Mesodermal cell (in vitro differentiated cells): Measurements from ENCODE around the gene OR6X1.

ENCODE experiments used
- H3K27ac ChIP-seq: 2 replicates; pipeline ENCODE4 v1.7.0; 2013; ENCODE audit warnings: mild to moderate bottlenecking, low read depth, low read length, moderate library complexity; ENCODE audit not compliant: severe bottlenecking
- H3K36me3 ChIP-seq: 2 replicates; pipeline ENCODE4 v1.7.1; 2013; ENCODE audit warnings: mild to moderate bottlenecking, low read length, moderate library complexity; ENCODE audit not compliant: control insufficient read depth, insufficient read depth
- H3K4me1 ChIP-seq: one replicate; pipeline ENCODE4 v1.7.1; 2013; ENCODE audit warnings: mild to moderate bottlenecking, low read length; ENCODE audit not compliant: insufficient read depth, control insufficient read depth, poor library complexity, severe bottlenecking
- H3K4me3 ChIP-seq: 2 replicates; pipeline ENCODE4 v1.7.0; 2013; ENCODE audit warnings: low read length, control low read depth, mild to moderate bottlenecking; ENCODE audit not compliant: insufficient read depth, poor library complexity, severe bottlenecking; ENCODE audit errors: extremely low read depth
- H3K9me3 ChIP-seq: 2 replicates; pipeline ENCODE4 v1.7.1; 2013; ENCODE audit warnings: mild to moderate bottlenecking, low read length, moderate library complexity; ENCODE audit not compliant: control insufficient read depth
- whole genome bisulfite sequencing, 2 experiments: methylation state at CpG; one replicate each; pipeline ENCODE4 v1.1.5; 2013; ENCODE audit warnings: missing lambda C conversion rate in 2 of 2; ENCODE audit not compliant: insufficient coverage in 2 of 2; 5-methylcytosine and 5-hydroxymethylcytosine counted together

The OR6X1 gene

DNA sequence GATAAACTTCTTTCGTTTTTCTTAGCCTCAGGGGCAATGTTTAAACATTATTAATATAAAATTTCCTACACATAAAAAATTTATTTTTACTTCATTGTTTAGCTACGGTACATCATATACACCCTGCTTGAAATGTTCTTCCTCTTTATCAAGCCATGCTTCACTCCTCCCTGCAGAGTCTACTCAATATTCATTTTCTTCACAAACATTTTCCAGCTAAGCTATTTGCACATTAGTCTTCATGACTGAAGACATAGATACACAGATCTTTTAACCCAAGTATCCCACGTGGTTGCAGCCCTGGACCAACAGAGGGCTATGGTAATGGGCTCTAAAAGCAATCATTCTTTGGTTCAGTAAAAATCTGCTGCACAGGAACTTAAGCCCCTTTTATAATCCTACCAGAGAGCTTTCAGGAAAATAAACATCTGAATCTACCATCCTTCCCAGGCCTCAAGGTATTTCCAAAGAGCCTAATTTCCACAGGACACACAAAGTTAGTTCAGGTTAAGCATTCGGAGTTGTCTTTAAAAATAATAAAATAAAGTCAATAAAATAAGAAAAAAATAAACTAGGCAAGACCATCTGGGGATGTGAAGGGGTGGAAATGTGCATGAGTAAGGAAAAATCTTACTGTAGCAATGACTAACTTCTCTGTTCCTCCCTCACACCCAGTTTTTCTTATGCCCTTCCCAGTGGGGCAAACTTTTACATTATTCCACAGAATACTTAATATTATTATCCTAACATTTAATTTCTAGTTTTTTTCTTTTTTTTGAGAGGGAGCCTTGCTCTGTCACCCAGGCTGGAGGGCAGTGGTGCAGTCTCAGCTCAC is 21.6 kb upstream of the OR6X1 start:
- WGBS, 2 experiments: 65 to 73% methylated on average over 1 to 2 of the region's 4 CpGs
- Histone ChIP-seq H3K27ac (no peak overlapping the region), H3K4me3 (no peak overlapping the region), H3K36me3 (no peaks in the 10 kb centered on the region), H3K4me1 (no peaks in the 10 kb centered on the region), H3K9me3 (peaks cover 2% of the 10 kb centered on the region)

DNA sequence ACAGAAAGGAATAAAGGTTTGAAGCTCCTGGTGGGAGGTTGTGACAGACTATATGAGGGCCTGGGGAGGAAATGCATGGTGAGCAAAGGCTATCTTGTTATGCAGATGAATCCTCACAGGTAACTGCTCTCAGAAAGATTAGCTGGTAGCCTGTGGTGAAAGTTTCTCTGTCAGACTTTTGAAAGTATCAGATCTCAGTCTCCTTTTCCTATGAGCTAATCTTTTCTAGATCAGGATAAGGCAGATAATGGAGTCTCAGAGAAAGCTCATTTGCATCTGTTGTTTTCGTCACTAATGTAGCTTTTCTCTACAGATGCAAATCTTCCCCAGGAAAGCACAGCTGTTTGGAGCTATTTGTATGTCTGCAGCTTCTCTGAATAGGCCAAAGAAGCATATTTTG is 21.0 kb upstream of the OR6X1 start:
- Histone ChIP-seq H3K36me3 (no peaks in the 10 kb centered on the region), H3K4me1 (no peaks in the 10 kb centered on the region), H3K9me3 (peaks cover 2% of the 10 kb centered on the region), H3K4me3 (no peak overlapping the region), H3K27ac (no peak overlapping the region)
- WGBS, 2 experiments: no CpG with 5 or more reads among the region's 1 CpG

DNA sequence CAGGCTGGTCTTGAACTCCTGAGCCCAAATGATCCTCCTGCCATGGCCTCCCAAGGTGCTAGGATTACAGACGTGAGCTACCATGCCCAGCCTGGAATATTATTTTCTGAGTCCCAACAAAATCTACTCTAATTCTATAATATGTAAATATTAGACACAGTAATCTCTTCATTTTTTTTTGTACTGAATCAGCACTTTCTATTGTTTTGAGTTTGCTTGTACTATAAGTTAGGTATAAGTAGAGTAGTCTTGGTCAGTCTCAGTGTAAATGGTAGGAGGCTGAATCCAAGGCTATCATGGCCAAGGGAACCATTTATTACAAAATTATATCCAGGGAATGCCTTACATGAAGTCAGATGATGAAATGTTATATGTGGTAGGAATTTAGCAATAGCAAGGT is 19.6 kb upstream of the OR6X1 start:
- WGBS, 2 experiments: no CpG with 5 or more reads among the region's 1 CpG
- Histone ChIP-seq H3K9me3 (peaks cover 2% of the 10 kb centered on the region), H3K4me3 (no peak overlapping the region), H3K27ac (no peak overlapping the region), H3K36me3 (no peaks in the 10 kb centered on the region), H3K4me1 (no peaks in the 10 kb centered on the region)

DNA sequence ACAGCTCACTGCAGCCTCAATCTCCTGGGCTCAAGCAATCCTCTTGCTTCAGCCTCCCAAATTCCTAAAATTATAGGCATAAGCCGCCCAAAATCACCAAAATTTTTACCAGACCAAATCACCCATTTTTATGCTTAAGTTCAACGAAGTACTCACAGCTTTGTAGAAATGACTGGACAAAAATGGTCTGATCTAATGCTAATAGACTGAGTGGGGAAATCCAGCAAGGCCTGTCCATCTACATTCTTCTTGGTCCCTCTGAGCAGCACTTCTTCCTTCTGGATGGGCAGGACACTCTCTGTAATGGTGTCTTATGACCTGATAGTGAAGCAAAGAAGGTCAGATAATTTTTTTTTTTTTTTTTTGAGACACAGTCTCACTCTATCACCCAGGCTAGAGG is 18.7 kb upstream of the OR6X1 start:
- Histone ChIP-seq H3K9me3 (peaks cover 2% of the 10 kb centered on the region), H3K36me3 (no peaks in the 10 kb centered on the region), H3K4me1 (no peaks in the 10 kb centered on the region), H3K4me3 (no peak overlapping the region), H3K27ac (no peak overlapping the region)
- whole genome bisulfite sequencing, 2 experiments: 83% methylated on average over 1 of the region's 2 CpGs; no CpG with 5 or more reads in 1 of the 2 experiments

DNA sequence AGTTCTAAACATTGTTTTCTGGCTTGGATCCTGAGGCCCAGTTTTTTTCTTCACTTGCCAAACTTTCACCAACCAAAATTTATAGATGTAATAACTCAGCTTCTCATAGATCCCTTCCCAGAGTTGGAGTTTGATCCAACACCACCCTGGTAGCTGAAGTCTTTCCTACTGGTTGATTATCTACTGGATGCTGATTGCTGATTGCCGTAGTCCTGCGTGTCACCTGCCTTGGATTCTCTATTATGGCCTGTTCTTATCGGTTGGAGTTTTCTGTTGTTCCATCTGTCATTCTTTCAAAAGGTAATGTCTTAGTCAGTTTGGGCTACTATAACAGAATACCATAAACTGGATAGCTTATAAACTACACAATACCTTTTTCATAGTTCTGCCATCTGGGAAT is 17.3 kb upstream of the OR6X1 start:
- H3K4me1 ChIP-seq: no peaks in the 10 kb centered on the region
- peaks cover 2% of the 10 kb centered on the region for H3K9me3 ChIP-seq
- no CpG with 5 or more reads among the region's 3 CpGs for WGBS, 2 experiments
- no peaks in the 10 kb centered on the region for H3K36me3 ChIP-seq
- no peak overlapping the region for H3K27ac ChIP-seq
- no peak overlapping the region for H3K4me3 ChIP-seq

DNA sequence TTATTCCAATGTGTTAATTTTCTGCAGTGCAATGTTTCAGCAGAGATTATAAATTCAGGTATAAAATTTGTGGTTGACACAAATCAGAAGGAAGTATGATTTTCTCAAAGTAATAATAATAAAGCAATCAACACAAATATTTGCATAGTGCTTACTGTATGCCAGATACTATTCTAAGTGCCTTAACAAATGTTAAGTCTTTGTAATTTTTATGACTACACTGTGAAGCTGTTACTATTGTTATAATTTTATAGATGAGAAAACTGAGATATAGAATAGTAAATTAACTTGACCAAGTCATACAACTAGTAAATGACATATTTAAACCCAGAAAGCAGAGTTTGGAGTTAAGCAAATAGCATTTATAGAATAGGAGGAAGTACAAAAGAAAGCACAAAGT is 16.4 kb upstream of the OR6X1 start:
- Histone ChIP-seq H3K27ac (no peak overlapping the region), H3K36me3 (no peaks in the 10 kb centered on the region), H3K4me3 (no peak overlapping the region), H3K9me3 (peaks cover 2% of the 10 kb centered on the region), H3K4me1 (no peaks in the 10 kb centered on the region)

DNA sequence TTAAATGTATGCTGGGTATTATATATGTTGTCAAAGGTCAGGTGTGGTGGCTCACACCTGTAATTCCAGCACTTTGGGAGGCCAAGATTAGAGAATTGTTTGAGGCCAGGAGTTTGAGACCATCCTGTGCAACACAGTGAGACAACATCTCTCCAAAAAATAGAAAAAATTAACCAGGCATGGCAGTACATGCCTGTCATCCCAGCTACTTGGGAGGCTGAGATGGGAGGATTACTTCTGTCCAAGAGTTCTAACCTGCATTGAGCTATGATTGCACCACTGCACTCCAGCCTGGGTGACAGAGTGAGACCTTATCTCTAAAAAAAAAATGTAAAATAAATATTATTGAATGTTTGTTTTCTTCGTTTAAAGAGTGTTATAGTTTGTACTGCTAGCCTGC is 11.3 kb upstream of the OR6X1 start:
- Histone ChIP-seq H3K4me1 (no peaks in the 10 kb centered on the region), H3K36me3 (no peaks in the 10 kb centered on the region), H3K9me3 (peaks cover 5% of the 10 kb centered on the region), H3K27ac (no peak overlapping the region), H3K4me3 (no peak overlapping the region)
- WGBS, 2 experiments: no CpG with 5 or more reads among the region's 1 CpG

DNA sequence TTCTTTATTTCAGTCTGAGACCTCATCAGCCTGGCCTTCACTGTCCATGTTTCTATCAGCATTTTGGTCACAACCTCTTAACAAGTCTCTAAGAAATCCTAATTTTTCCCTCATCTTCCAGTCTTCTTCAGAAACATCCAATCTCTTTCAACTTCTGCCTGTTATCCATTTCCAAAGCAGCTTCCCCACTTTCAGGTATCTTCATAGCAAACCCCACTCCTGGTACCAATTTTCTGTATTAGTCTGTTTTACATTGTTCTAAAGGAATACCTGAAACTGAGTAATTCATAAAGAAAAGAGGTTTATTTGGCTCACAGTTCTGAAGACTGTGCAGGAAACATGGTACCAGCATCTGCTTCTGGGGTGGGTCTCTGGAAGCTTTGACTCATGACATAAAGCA is 8.1 kb upstream of the OR6X1 start:
- Histone ChIP-seq H3K4me3 (no peak overlapping the region), H3K4me1 (no peaks in the 10 kb centered on the region), H3K36me3 (no peaks in the 10 kb centered on the region), H3K27ac (no peak overlapping the region), H3K9me3 (peaks cover 5% of the 10 kb centered on the region)

DNA sequence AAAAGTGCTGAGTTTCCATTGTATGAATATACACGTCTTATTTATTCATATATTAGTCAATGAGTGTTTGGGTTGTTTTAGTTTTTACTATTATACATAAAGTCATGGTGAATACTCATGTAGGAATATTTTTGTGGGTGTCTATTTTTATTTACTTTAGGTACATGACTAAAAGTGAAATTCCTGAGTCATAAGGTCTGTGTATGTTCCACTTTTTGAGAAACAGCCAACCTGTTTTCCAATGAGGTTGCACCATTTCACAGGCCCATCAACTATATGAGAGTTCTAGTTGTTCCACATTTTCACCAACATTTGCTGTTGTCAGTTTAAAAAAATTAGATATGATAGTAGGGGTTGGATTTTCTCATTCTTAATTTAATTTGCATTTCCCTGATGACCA is 6.6 kb upstream of the OR6X1 start:
- WGBS, 2 experiments: no CpG with 5 or more reads among the region's 1 CpG
- peaks cover 5% of the 10 kb centered on the region for H3K9me3 ChIP-seq
- no peaks in the 10 kb centered on the region for H3K4me1 ChIP-seq
- no peaks in the 10 kb centered on the region for H3K36me3 ChIP-seq
- no peak overlapping the region for H3K4me3 ChIP-seq
- no peak overlapping the region for H3K27ac ChIP-seq

DNA sequence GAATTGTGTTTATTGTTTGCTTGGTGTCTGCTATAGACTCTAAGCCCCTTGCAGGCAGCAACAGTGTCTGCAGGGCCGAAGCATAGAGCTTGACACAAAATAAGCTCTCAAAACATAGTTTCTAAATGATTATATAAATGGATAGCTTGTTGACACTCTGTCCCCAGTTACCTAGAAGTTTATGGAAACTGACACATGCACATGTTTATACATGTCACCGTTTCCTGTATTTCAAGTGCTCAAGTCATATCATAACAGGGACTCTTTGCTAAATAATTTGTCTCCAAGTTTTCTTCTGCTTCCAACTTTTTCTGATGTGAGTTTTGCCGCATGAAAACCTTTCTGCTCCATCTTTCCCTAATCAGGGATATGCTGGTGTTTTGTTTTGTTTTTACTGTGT is 3.7 kb upstream of the OR6X1 start:
- WGBS, 2 experiments: 89 to 100% methylated on average over 1 of the region's 3 CpGs

DNA sequence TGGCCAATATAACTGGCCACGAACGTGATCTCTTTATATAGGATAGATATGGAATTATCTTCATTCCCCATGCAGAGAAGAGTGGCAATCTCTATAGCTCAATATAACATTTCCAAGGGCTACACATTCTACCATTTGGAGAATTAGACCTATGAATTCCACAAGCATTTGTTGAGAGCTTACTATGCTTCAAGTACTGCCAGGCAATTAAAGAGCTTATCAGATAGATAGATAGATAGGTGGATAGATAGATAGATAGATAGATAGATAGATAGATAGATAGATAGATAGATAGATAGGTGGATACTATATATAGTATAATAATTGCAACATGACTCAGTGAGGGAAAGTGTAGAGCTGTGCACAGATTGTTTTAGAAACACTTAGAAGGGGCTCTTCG is 1.5 kb upstream of the OR6X1 start:
- no peak overlapping the region for H3K4me3 ChIP-seq
- no peak overlapping the region for H3K27ac ChIP-seq
- H3K9me3 ChIP-seq: no peaks in the 10 kb centered on the region
- WGBS, 2 experiments: 91% methylated on average over 1 of the region's 3 CpGs; no CpG with 5 or more reads in 1 of the 2 experiments
- no peaks in the 10 kb centered on the region for H3K36me3 ChIP-seq
- no peaks in the 10 kb centered on the region for H3K4me1 ChIP-seq

More for the DNA sequence above, 3.7 kb upstream of the OR6X1 start:
- H3K4me1 ChIP-seq: no peaks in the 10 kb centered on the region
- no peak overlapping the region for H3K4me3 ChIP-seq
- H3K9me3 ChIP-seq: peaks cover 5% of the 10 kb centered on the region
- H3K27ac ChIP-seq: no peak overlapping the region
- H3K36me3 ChIP-seq: no peaks in the 10 kb centered on the region
